Fibroblast of lung (primary cell): ENCODE results near the gene CYP2C9. TPM values are rescaled to one million over a fixed set of nuclear protein-coding genes. Genes with fewer than 3 reads are reported as not detected.

Source experiments
- DNase-seq, 2 donors: peaks; one replicate each; pipeline versions ENCODE4 v3.0.0 to v3.0.0-alpha.2; 2010; ENCODE audit warnings: low read depth in 2 of 2
- H2AFZ ChIP-seq: 2 replicates; pipeline ENCODE4 v1.5.1; 2012; ENCODE audit warnings: low read length, control low read depth, inconsistent platforms
- H3K27ac ChIP-seq: 2 replicates; pipeline ENCODE4 v1.5.1; 2011; ENCODE audit warnings: low read length, control low read depth; ENCODE audit not compliant: insufficient read depth
- H3K27me3 ChIP-seq: 2 replicates; pipeline ENCODE4 v1.5.1; 2011; ENCODE audit warnings: mild to moderate bottlenecking, low read length; ENCODE audit not compliant: control insufficient read depth, insufficient read depth
- H3K36me3 ChIP-seq: 2 replicates; pipeline ENCODE4 v1.5.1; 2011; ENCODE audit warnings: low read length; ENCODE audit not compliant: control insufficient read depth, insufficient read depth
- H3K4me1 ChIP-seq: 2 replicates; pipeline ENCODE4 v1.5.1; 2011; ENCODE audit warnings: low read length; ENCODE audit not compliant: control insufficient read depth, insufficient read depth; ENCODE audit errors: extremely low read depth
- H3K4me2 ChIP-seq: 2 replicates; pipeline ENCODE4 v1.5.1; 2011; ENCODE audit warnings: low read length, control low read depth; ENCODE audit not compliant: insufficient read depth; ENCODE audit errors: extremely low read depth
- H3K4me3 ChIP-seq, 4 experiments: fragments of 200-600 bp in 1 of 4; sonication (generic) in 1 of 4; replicated peaks in 1 of 4; 2 replicates each; pipeline ENCODE4 v1.5.1; 2011 to 2016; ENCODE audit warnings: low read length in 4 of 4, low read depth in 3 of 4, mild to moderate bottlenecking in 3 of 4, control low read depth in 2 of 4, inconsistent platforms in 1 of 4, mixed read lengths in 1 of 4; ENCODE audit not compliant: insufficient read depth in 1 of 4; ENCODE audit errors: control extremely low read depth in 1 of 4
- H3K79me2 ChIP-seq: 2 replicates; pipeline ENCODE4 v1.5.1; 2012; ENCODE audit warnings: mild to moderate bottlenecking, low read length, inconsistent platforms; ENCODE audit not compliant: control insufficient read depth, insufficient read depth
- H3K9ac ChIP-seq: 2 replicates; pipeline ENCODE4 v1.5.1; 2011; ENCODE audit warnings: mild to moderate bottlenecking, low read length, control low read depth; ENCODE audit not compliant: insufficient read depth
- H3K9me3 ChIP-seq: 2 replicates; pipeline ENCODE4 v1.5.1; 2012; ENCODE audit warnings: low read depth, low read length; ENCODE audit not compliant: control insufficient read depth, insufficient read depth
- H4K20me1 ChIP-seq: 2 replicates; pipeline ENCODE4 v1.5.1; 2011; ENCODE audit warnings: low read length; ENCODE audit not compliant: control insufficient read depth, insufficient read depth; ENCODE audit errors: extremely low read depth
- EZH2 ChIP-seq: IDR thresholded peaks from 2 replicates; pipeline ENCODE4 v1.5.1; 2012; ENCODE audit warnings: low read length, control low read depth, mild to moderate bottlenecking; ENCODE audit errors: missing control alignments
- polyA plus RNA-seq, 2 donors: library from polyadenylated mRNA; depleted of rRNA in 1 of 2; stranded (reverse) in 1 of 2; unstranded in 1 of 2; fragments of >200 nt; gene quantifications; 2 replicates each; pipeline ENCODE4 v1.2.1, GENCODE V29; 2011 to 2012; ENCODE audit warnings: missing spikeins in 1 of 2
- total RNA-seq: library from RNA; depleted of rRNA; stranded (reverse); fragments of >200 nt; gene quantifications from 2 replicates; pipeline ENCODE4 v1.2.1, GENCODE V29; 2014
- TF ChIP-seq, protein P1 (sequence below), 2 donors: IDR thresholded peaks in 1 of 2; conservative IDR thresholded peaks in 1 of 2; 1 replicate in 1 of 2; 2 replicates in 1 of 2; pipeline ENCODE4 v1.5.1; 2011 to 2012; ENCODE audit warnings: low read length in 2 of 2, control low read depth in 1 of 2, inconsistent platforms in 1 of 2, low read depth in 1 of 2, mild to moderate bottlenecking in 1 of 2

CYP2C9 gene
- total and polyA plus RNA-seq, 2 donors (not counting 1 experiment from before 2014, with no cell fraction given): not detected

DNA sequence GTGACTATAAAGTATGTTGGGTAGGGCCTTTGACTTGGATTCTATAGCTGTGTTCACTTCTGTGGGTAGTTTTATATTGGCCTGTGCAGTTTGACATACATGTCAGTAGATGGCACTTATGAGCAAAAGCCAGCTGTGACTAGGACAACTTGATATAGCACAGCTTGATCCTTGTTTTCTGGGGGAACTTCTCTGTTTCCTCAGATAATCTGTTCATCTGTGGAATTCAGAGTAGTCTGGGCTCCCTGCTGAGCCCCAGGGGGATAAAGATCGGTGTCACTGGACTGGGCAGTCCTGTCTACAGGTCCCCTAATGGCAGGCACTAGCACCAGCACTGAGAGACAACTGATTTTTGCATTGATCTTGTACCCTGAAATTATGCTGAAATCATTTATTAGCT lies 25.4 kb downstream of the CYP2C9 start:
- no peaks in the 10 kb centered on the region for H3K79me2 ChIP-seq
- no peaks in the 10 kb centered on the region for H3K36me3 ChIP-seq
- no peaks in the 10 kb centered on the region for H3K27me3 ChIP-seq
- no peak overlapping the region for H3K4me2 ChIP-seq
- H2AFZ ChIP-seq: no peak overlapping the region
- H3K27ac ChIP-seq: no peak overlapping the region
- no peaks in the 10 kb centered on the region for H3K4me1 ChIP-seq
- H3K9me3 ChIP-seq: no peaks in the 10 kb centered on the region
- no peak for TF ChIP-seq EZH2
- TF ChIP-seq, protein P1, sequence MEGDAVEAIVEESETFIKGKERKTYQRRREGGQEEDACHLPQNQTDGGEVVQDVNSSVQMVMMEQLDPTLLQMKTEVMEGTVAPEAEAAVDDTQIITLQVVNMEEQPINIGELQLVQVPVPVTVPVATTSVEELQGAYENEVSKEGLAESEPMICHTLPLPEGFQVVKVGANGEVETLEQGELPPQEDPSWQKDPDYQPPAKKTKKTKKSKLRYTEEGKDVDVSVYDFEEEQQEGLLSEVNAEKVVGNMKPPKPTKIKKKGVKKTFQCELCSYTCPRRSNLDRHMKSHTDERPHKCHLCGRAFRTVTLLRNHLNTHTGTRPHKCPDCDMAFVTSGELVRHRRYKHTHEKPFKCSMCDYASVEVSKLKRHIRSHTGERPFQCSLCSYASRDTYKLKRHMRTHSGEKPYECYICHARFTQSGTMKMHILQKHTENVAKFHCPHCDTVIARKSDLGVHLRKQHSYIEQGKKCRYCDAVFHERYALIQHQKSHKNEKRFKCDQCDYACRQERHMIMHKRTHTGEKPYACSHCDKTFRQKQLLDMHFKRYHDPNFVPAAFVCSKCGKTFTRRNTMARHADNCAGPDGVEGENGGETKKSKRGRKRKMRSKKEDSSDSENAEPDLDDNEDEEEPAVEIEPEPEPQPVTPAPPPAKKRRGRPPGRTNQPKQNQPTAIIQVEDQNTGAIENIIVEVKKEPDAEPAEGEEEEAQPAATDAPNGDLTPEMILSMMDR (conservative IDR thresholded peaks at IDR 0.05 in 1 of 2, IDR thresholded peaks at IDR 0.05 in 1 of 2; ENCODE audit: low read depth in 1 of 2, low read length in 2 of 2): peak; percentile 29 to 45
- no peak overlapping the region for H3K4me3 ChIP-seq
- H4K20me1 ChIP-seq: no peaks in the 10 kb centered on the region
- peak; percentile 12 to 21 for DNase-seq
- H3K9ac ChIP-seq: no peak overlapping the region

GRCh38 chr10:94983555-94983954 lies 45.1 kb downstream of the CYP2C9 start:
- Histone ChIP-seq H2AFZ (no peak overlapping the region), H3K27ac (no peak overlapping the region), H4K20me1 (no peaks in the 10 kb centered on the region), H3K36me3 (no peaks in the 10 kb centered on the region), H3K4me1 (no peaks in the 10 kb centered on the region), H3K79me2 (no peaks in the 10 kb centered on the region), H3K9me3 (no peaks in the 10 kb centered on the region), H3K27me3 (no peaks in the 10 kb centered on the region), H3K9ac (no peak overlapping the region), H3K4me3 (no peak overlapping the region), H3K4me2 (no peak overlapping the region)
- no peak for TF ChIP-seq EZH2
- TF ChIP-seq, protein P1 (conservative IDR thresholded peaks at IDR 0.05 in 1 of 2, IDR thresholded peaks at IDR 0.05 in 1 of 2; ENCODE audit: low read depth in 1 of 2, low read length in 2 of 2): no peak
- DNase-seq: no peak

- Histone ChIP-seq H3K4me2 (no peak overlapping the region), H3K9me3 (no peaks in the 10 kb centered on the region), H3K36me3 (no peaks in the 10 kb centered on the region), H3K4me3 (no peak overlapping the region), H2AFZ (no peak overlapping the region), H4K20me1 (no peaks in the 10 kb centered on the region), H3K9ac (no peak overlapping the region), H3K79me2 (no peaks in the 10 kb centered on the region), H3K4me1 (no peaks in the 10 kb centered on the region), H3K27me3 (no peaks in the 10 kb centered on the region), H3K27ac (no peak overlapping the region)
- TF ChIP-seq EZH2: no peak
- TF ChIP-seq, protein P1 (conservative IDR thresholded peaks at IDR 0.05 in 1 of 2, IDR thresholded peaks at IDR 0.05 in 1 of 2; ENCODE audit: low read depth in 1 of 2, low read length in 2 of 2): no peak
- no peak for DNase-seq
These were observed 50.7 kb downstream of the CYP2C9 start for GRCh38 chr10:94989192-94989591.
